Heart left ventricle (tissue), 16 donors: Measurements from ENCODE around the gene S100P. TPM values are rescaled to one million over a fixed set of nuclear protein-coding genes. Genes with fewer than 3 reads are reported as not detected.

Experiments
- ATAC-seq, 4 donors: fragments of 200-7000 bp; cut with Tn5 transposase; one replicate each; pipeline ENCODE4 v1.9.1; 2020 to 2022; ENCODE audit warnings: moderate library complexity in 4 of 4, mild to moderate bottlenecking in 3 of 4, moderate number of reproducible peaks in 1 of 4
- DNase-seq, 5 donors: peaks; one replicate each; pipeline ENCODE4 v3.0.0-alpha.2; 2020
- H3K27ac ChIP-seq, 12 donors: fragments of 200-600 bp; sonication (generic) in 4 of 12; one replicate each; pipeline versions ENCODE4 v1.5.0 to v1.8.0; 2016 to 2022; ENCODE audit warnings: mild to moderate bottlenecking in 2 of 12
- H3K27me3 ChIP-seq, 9 donors: fragments of 200-600 bp; sonication (generic) in 2 of 9; one replicate each; pipeline versions ENCODE4 v1.5.1 to v1.8.0; 2016 to 2022; ENCODE audit warnings: mild to moderate bottlenecking in 3 of 9
- H3K36me3 ChIP-seq, 9 donors: fragments of 200-600 bp; sonication (generic) in 2 of 9; one replicate each; pipeline versions ENCODE4 v1.5.0 to v1.8.0; 2018 to 2022; ENCODE audit warnings: mild to moderate bottlenecking in 2 of 9
- H3K4me1 ChIP-seq, 12 donors: fragments of 200-600 bp; sonication (generic) in 4 of 12; one replicate each; pipeline versions ENCODE4 v1.5.0 to v1.8.0; 2016 to 2022; ENCODE audit warnings: mild to moderate bottlenecking in 3 of 12
- H3K4me3 ChIP-seq, 12 donors: fragments of 200-600 bp; sonication (generic) in 4 of 12; one replicate each; pipeline versions ENCODE4 v1.5.0 to v1.8.0; 2017 to 2022; ENCODE audit warnings: mild to moderate bottlenecking in 9 of 12, moderate library complexity in 4 of 12
- H3K9me3 ChIP-seq, 12 donors: fragments of 200-600 bp; sonication (generic) in 4 of 12; one replicate each; pipeline versions ENCODE4 v1.5.0 to v1.8.0; 2016 to 2022; ENCODE audit warnings: mild to moderate bottlenecking in 1 of 12
- POLR2A ChIP-seq, 2 donors: fragments of 450-650 bp; IDR thresholded peaks; one replicate each; pipeline ENCODE4 v1.6.1; 2017; ENCODE audit warnings: antibody characterized with exemption in 2 of 2, mild to moderate bottlenecking in 2 of 2, moderate library complexity in 2 of 2
- WGBS, 4 donors: extraction: QIAGEN DNeasy Blood & Tissue Kit in 2 of 4; methylation state at CpG; one replicate each; pipeline versions ENCODE4 v1.1.5 to v1.1.7; 2013 to 2018; 5-methylcytosine and 5-hydroxymethylcytosine counted together
- intact Hi-C, 10 donors: fragments of 100-400 bp; cut with DNase I; formaldehyde crosslinking; loops; one replicate each; pipeline versions ENCODE4 v1.11.1 to v1.14.2; 2022
- polyA plus RNA-seq, 2 donors: library from polyadenylated mRNA; stranded (reverse); fragments of 200-250 nt; gene quantifications; one replicate each; pipeline ENCODE4 v1.2.3, GENCODE V29; 2013
- total RNA-seq, 9 donors: library from RNA; depleted of rRNA in 2 of 9; stranded (reverse); fragments of >200 nt in 2 of 9; fragmentation: NEBNext Ultra II Directional in 3 of 9; extraction: Animal tissue kit (Norgen Biotek cat#: 25700) in 3 of 9; gene quantifications; one replicate each; pipeline versions ENCODE4 v1.1.0 to v1.2.4, GENCODE V29; 2016 to 2023
- TF ChIP-seq, protein P1 (sequence below), 12 donors: fragments of 200-600 bp; sonication (generic) in 4 of 12; IDR thresholded peaks; one replicate each; pipeline versions ENCODE4 v1.5.0 to v1.8.0; 2018 to 2022; ENCODE audit warnings: antibody characterized with exemption in 12 of 12, mild to moderate bottlenecking in 5 of 12
- donor health status: ischemic (EF 13 %, LVEDD 7.1; RV severe dilation, severe dysfunction).
- donor health status: healthy with polysubstance abuse.
- donor health status: DM: no; HTN: yes; CAD: no.
- donor health status: DM: no; HTN: no; CAD: no.
- donor health status: ischemic (EF 25% LVEDD 6.9; RV normal size, moderate dysfunction).
- donor health status: ischemic (EF 25% LVEDD 5.7; RV mildly dilated, moderate dysfunction).
- donor health status: healthy.
- donor health status: DM: yes; HTN: yes; CAD: no.
- donor health status: ischemic (EF 35%, LVEDD 5.7; RV mildly dilated, moderate dysfunction).
- donor health status: nonischemic (EF 11% LVEDD 7.7; RV severe dilation, severe dysfunction).
- donor health status: DM: yes; HTN: yes; CAD: no.
- donor health status: PGD.
- donor health status: ischemic (EF 29% LVEDD 5.4; RV normal size, mild dysfunction).
- donor health status: nonischemic (EF 23%, LVEDD 6.1; RV moderate dilation, normal function).

The S100P gene
- total and polyA plus RNA-seq, 11 donors: 0.19 to 4.1 (median 0.85) TPM; not detected in 2

DNA sequence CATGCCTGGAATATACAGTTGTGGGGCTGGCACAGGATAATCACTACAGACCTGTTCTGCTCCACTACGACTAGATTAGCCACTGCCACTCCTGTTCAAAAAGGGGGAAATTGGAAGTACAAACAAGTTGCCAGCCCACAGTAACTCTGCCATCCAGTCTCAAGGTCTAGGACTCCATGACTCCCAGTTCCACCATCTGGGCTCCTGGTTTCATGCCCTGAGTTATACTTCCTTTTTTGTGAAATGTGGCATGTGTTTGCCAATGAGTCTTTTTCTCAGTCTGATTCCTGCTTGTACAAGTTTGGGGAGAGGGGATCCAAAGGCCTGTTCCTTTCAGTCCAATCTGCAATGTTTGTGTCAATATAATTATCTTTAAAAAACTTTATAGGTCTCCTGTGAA, 21.3 kb downstream of the S100P start:
- H3K27ac ChIP-seq: no peak overlapping the region
- DNase-seq: no peak
- no peak for ATAC-seq
- no peaks in the 10 kb centered on the region for H3K27me3 ChIP-seq
- H3K9me3 ChIP-seq: no peaks in the 10 kb centered on the region
- TF ChIP-seq, protein P1, sequence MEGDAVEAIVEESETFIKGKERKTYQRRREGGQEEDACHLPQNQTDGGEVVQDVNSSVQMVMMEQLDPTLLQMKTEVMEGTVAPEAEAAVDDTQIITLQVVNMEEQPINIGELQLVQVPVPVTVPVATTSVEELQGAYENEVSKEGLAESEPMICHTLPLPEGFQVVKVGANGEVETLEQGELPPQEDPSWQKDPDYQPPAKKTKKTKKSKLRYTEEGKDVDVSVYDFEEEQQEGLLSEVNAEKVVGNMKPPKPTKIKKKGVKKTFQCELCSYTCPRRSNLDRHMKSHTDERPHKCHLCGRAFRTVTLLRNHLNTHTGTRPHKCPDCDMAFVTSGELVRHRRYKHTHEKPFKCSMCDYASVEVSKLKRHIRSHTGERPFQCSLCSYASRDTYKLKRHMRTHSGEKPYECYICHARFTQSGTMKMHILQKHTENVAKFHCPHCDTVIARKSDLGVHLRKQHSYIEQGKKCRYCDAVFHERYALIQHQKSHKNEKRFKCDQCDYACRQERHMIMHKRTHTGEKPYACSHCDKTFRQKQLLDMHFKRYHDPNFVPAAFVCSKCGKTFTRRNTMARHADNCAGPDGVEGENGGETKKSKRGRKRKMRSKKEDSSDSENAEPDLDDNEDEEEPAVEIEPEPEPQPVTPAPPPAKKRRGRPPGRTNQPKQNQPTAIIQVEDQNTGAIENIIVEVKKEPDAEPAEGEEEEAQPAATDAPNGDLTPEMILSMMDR (IDR thresholded peaks at IDR 0.05): no peak
- no peak for TF ChIP-seq POLR2A (IDR thresholded peaks at IDR 0.05)
- 82 to 94% (median 86%) methylated on average over 1 of the region's 1 CpG for WGBS, 4 donors
- intact Hi-C loops: loop anchor here in 6 of 10 donors (5.0 to 10.0 kb wide), 3 partner anchors 67 to 270 kb away; partner anchors contain the start of genes KIAA0232 (in 4 of the 6) and MRFAP1 (in 1 of the 6)
- H3K36me3 ChIP-seq: peaks cover 0 to 3% (median 0%) of the 10 kb centered on the region in 9 donors
- H3K4me3 ChIP-seq: no peak overlapping the region
- peaks cover 6 to 40% (median 28%) of the 10 kb centered on the region in 12 donors for H3K4me1 ChIP-seq

DNA sequence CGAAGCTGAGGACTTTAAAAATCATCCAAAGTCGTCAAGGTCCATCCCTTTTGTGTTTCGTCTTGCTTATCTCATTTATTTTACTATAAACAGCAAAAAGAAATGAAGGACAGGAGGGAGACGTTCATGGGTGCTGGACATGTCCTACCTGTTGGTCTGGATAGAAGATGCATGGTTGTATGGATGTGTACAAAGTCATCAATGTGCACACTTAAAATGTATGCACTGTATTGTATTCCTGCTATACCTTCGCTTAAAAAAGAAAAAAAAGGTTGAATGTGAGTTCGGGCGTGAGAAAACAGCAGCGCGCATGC, 22.0 kb downstream of the S100P start:
- intact Hi-C loops: loop anchor here in 8 of 10 donors (2.0 to 10.0 kb wide), 5 partner anchors 67 to 353 kb away; partner anchors contain the start of genes KIAA0232 (in 5 of the 8), GRPEL1 (in 1 of the 8) and MRFAP1 (in 1 of the 8)
- TF ChIP-seq POLR2A (IDR thresholded peaks at IDR 0.05): no peak
- TF ChIP-seq, protein P1 (IDR thresholded peaks at IDR 0.05): no peak
- WGBS, 4 donors: 7 to 10% (median 8%) methylated on average over 9 of the region's 9 CpGs
- Histone ChIP-seq H3K4me3 (peak overlapping the region in 11 of 12 donors; percentile 64 to 94 (median 77)), H3K4me1 (peaks cover 6 to 40% (median 27%) of the 10 kb centered on the region in 12 donors), H3K9me3 (no peaks in the 10 kb centered on the region), H3K36me3 (peaks cover 0 to 3% (median 0%) of the 10 kb centered on the region in 9 donors), H3K27ac (peak overlapping the region; percentile 80 to 97 (median 94)), H3K27me3 (no peaks in the 10 kb centered on the region)
- ATAC-seq (no peak), DNase-seq (no peak)

DNA sequence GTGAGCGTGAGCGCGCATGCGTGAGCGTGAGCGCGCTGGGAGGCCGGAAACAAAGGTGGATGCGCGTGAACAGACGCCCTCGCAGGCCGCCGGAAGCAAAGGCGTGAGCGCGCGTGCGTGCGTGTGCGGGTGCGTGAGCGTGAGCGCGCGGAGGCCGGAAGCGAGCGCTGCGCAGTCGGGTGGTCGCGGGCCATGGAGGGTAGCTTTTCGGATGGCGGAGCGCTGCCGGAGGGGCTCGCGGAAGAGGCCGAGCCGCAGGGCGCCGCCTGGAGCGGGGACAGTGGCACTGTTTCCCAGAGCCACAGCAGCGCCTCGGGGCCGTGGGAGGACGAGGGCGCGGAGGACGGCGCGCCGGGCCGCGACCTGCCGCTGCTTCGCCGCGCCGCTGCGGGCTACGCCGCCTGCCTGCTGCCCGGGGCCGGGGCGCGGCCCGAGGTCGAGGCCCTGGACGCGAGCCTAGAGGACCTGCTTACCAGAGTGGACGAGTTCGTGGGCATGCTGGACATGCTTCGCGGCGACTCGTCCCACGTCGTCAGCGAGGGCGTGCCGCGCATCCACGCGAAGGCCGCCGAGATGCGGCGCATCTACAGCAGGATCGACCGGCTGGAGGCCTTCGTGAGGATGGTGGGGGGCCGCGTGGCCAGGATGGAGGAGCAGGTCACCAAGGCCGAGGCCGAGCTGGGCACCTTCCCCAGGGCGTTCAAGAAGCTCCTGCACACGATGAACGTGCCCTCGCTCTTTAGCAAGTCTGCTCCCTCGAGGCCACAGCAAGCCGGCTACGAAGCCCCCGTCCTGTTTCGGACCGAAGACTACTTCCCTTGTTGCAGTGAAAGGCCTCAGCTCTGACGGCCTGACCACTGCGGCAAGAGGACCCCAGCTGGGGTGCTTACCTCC, 22.6 kb downstream of the S100P start, which contains the start of gene BLOC1S4:
Gene BLOC1S4, plus strand, starts transcription at position 157 of the 894 bp plus-strand sequence. Its CDS starts 36 bp downstream, at position 193.
- DNase-seq: peak; percentile 88 to 94 (median 91)
- TF ChIP-seq POLR2A (IDR thresholded peaks at IDR 0.05): peak in 1 of 2 donors; percentile 84
- TF ChIP-seq, protein P1 (IDR thresholded peaks at IDR 0.05): peak in 5 of 12 donors; percentile 13 to 36 (median 16)
- intact Hi-C loops: loop anchor here in 8 of 10 donors (2.0 to 10.0 kb wide), 5 partner anchors 66 to 353 kb away; partner anchors contain the start of genes KIAA0232 (in 5 of the 8), GRPEL1 (in 1 of the 8) and MRFAP1 (in 1 of the 8)
- Histone ChIP-seq H3K36me3 (peaks cover 0 to 3% (median 0%) of the 10 kb centered on the region in 9 donors), H3K4me1 (peaks cover 6 to 38% (median 27%) of the 10 kb centered on the region in 12 donors), H3K27me3 (no peaks in the 10 kb centered on the region), H3K27ac (peak within 1 kb of the TSS; percentile 80 to 97 (median 94)), H3K4me3 (peak within 1 kb of the TSS; percentile 64 to 94 (median 76)), H3K9me3 (no peaks in the 10 kb centered on the region)
- WGBS, 4 donors: 0 to 1% (median 0%) methylated on average over 66 to 109 of the region's 109 CpGs
- ATAC-seq: peak; percentile 84 to 94 (median 93)
